HL-60 (cell line): ENCODE results near the gene SERTM2.

Experiments used
- DNase-seq, 2 experiments: peaks; one replicate each; pipeline ENCODE4 v3.0.0-alpha.2; 2010 to 2020; ENCODE audit warnings: low read depth in 1 of 2, low spot score in 1 of 2
- H3K27ac ChIP-seq: fragments of 250-450 bp; sonication (Bioruptor Pico); replicated peaks from 2 replicates; pipeline ENCODE4 v1.5.1; 2020; ENCODE audit warnings: mild to moderate bottlenecking, moderate library complexity
- H3K27me3 ChIP-seq: fragments of 250-450 bp; sonication (Bioruptor Pico); 2 replicates; pipeline ENCODE4 v1.5.1; 2021; ENCODE audit warnings: mild to moderate bottlenecking, moderate library complexity; ENCODE audit not compliant: insufficient read depth, poor library complexity, severe bottlenecking
- H3K4me3 ChIP-seq: replicated peaks from 2 replicates; pipeline ENCODE4 v1.5.1; 2011; ENCODE audit warnings: mild to moderate bottlenecking, control low read depth, low read length; ENCODE audit not compliant: insufficient read depth
- CTCF ChIP-seq: IDR thresholded peaks from one replicate; pipeline ENCODE4 v1.5.1; 2011; ENCODE audit warnings: low read length, control low read depth, inconsistent platforms; ENCODE audit not compliant: insufficient read depth
- GABPA ChIP-seq: IDR thresholded peaks from 2 replicates; pipeline ENCODE4 v1.6.1; 2012; ENCODE audit warnings: low read depth
- POLR2AphosphoS5 ChIP-seq: IDR thresholded peaks from 2 replicates; pipeline ENCODE4 v1.6.1; 2012; ENCODE audit warnings: low read depth
- REST ChIP-seq: IDR thresholded peaks from 2 replicates; pipeline ENCODE4 v1.6.1; 2012; ENCODE audit warnings: low read depth; ENCODE audit not compliant: insufficient replicate concordance
- SPI1 ChIP-seq: IDR thresholded peaks from 2 replicates; pipeline ENCODE4 v1.6.1; 2012; ENCODE audit warnings: low read depth, mild to moderate bottlenecking, borderline replicate concordance

The SERTM2 gene

GRCh38 chrX:111555406-111555958 is 44.0 kb downstream of the SERTM2 start:
- Histone ChIP-seq H3K27me3 (no peaks in the 10 kb centered on the region), H3K27ac (no peak overlapping the region), H3K4me3 (no peak overlapping the region)
- TF ChIP-seq POLR2AphosphoS5 (no peak), CTCF (no peak), GABPA (no peak), SPI1 (no peak), REST (no peak)
- DNase-seq, result no peak

GRCh38 chrX:111560801-111561200 is 49.4 kb downstream of the SERTM2 start:
- no peak overlapping the region for H3K27ac ChIP-seq
- no peaks in the 10 kb centered on the region for H3K27me3 ChIP-seq
- no peak for DNase-seq
- H3K4me3 ChIP-seq, result no peak overlapping the region
- TF ChIP-seq REST, result no peak
- TF ChIP-seq CTCF, result no peak
- no peak for TF ChIP-seq POLR2AphosphoS5
- no peak for TF ChIP-seq SPI1
- no peak for TF ChIP-seq GABPA

GRCh38 chrX:111561851-111562250 is 50.4 kb downstream of the SERTM2 start:
- no peaks in the 10 kb centered on the region for H3K27me3 ChIP-seq
- no peak overlapping the region for H3K4me3 ChIP-seq
- TF ChIP-seq REST (no peak), CTCF (no peak), GABPA (no peak), SPI1 (no peak), POLR2AphosphoS5 (no peak)
- H3K27ac ChIP-seq, result no peak overlapping the region
- no peak for DNase-seq
